Kidney (tissue), 22 donors: ENCODE data around the gene CACNG5. TPM values are rescaled to one million over a fixed set of nuclear protein-coding genes. Genes with fewer than 3 reads are reported as not detected.

Experiments
- DNase-seq, 5 donors: peaks; one replicate each; pipeline ENCODE4 v3.0.0-alpha.2; 2013 to 2020
- FAIRE-seq: peaks from 2 replicates; lab custom pipeline; 2012; peaks lifted over from hg19 to GRCh38; lab: Jason Lieb, UNC
- H3K27ac ChIP-seq, 2 donors: one replicate each; pipeline ENCODE4 v1.7.0; 2013; ENCODE audit warnings: low read depth in 2 of 2, low read length in 2 of 2, inconsistent platforms in 1 of 2
- H3K27me3 ChIP-seq: one replicate; pipeline ENCODE4 v1.7.1; 2013; ENCODE audit warnings: low read length, inconsistent platforms; ENCODE audit not compliant: control insufficient read depth, insufficient read depth
- H3K36me3 ChIP-seq, 3 donors: one replicate each; pipeline versions ENCODE4 v1.7.0 to v1.7.1; 2013; ENCODE audit warnings: low read length in 3 of 3, control low read depth in 1 of 3, inconsistent platforms in 1 of 3; ENCODE audit not compliant: insufficient read depth in 3 of 3, control insufficient read depth in 2 of 3
- H3K4me1 ChIP-seq, 3 donors: one replicate each; pipeline versions ENCODE4 v1.7.0 to v1.7.1; 2013; ENCODE audit warnings: low read length in 3 of 3, inconsistent platforms in 1 of 3, low read depth in 1 of 3; ENCODE audit not compliant: control insufficient read depth in 2 of 3, insufficient read depth in 2 of 3
- H3K4me3 ChIP-seq, 3 donors: one replicate each; pipeline versions ENCODE4 v1.7.0 to v1.8.1; 2013; ENCODE audit warnings: low read length in 3 of 3, control low read depth in 1 of 3, inconsistent platforms in 1 of 3
- H3K9ac ChIP-seq, 3 donors: one replicate each; pipeline versions ENCODE4 v1.7.0 to v1.7.1; 2013; ENCODE audit warnings: low read length in 3 of 3, control low read depth in 1 of 3, inconsistent platforms in 1 of 3
- H3K9me3 ChIP-seq, 3 donors: one replicate each; pipeline versions ENCODE4 v1.7.0 to v1.7.1; 2013; ENCODE audit warnings: low read length in 3 of 3, control low read depth in 1 of 3, inconsistent platforms in 1 of 3; ENCODE audit not compliant: control insufficient read depth in 2 of 3, insufficient read depth in 1 of 3
- intact Hi-C: fragments of 100-400 bp; cut with DNase I; formaldehyde crosslinking; loops from one replicate; pipeline ENCODE4 v1.11.1; 2022
- long read RNA-seq, 10 donors: library from polyadenylated mRNA in 1 of 10; unstranded in 1 of 10; transcript quantifications; one replicate each; pipeline ENCODE4 v2.0.0 and lab custom pipeline, GENCODE V29; 2021 to 2026
- polyA plus RNA-seq: library from polyadenylated mRNA; stranded (reverse); fragments of 350-450 nt; fragmentation: Illumina TruSeq; extraction: RNeasy Lipid Tissue Mini Kit (QIAGEN cat#74804); gene quantifications from one replicate; pipeline ENCODE4 v1.2.3, GENCODE V29; 2014; ENCODE audit warnings: low read depth, low replicate concordance; ENCODE audit not compliant: insufficient read depth
- total RNA-seq: library from RNA; stranded (reverse); fragmentation: NEBNext Ultra II Directional; extraction: Animal tissue kit (Norgen Biotek cat#: 25700); gene quantifications from one replicate; pipeline ENCODE4 v1.2.1, GENCODE V29; 2021
- TF ChIP-seq, protein P1 (sequence below): IDR thresholded peaks from 3 replicates; pipeline ENCODE4 v1.5.1; 2012; ENCODE audit warnings: mild to moderate bottlenecking, moderate library complexity, borderline replicate concordance; ENCODE audit not compliant: insufficient read depth; ENCODE audit errors: extremely low read depth
- donor health status: control.
- donor health status: control.
- donor health status: control.
- donor health status: control.
- donor health status: control.
- donor health status: DM: yes; HTN: yes; CAD: no.
- donor health status: Normal renal cell carcinoma (clear cell type).

The CACNG5 gene, protein sequence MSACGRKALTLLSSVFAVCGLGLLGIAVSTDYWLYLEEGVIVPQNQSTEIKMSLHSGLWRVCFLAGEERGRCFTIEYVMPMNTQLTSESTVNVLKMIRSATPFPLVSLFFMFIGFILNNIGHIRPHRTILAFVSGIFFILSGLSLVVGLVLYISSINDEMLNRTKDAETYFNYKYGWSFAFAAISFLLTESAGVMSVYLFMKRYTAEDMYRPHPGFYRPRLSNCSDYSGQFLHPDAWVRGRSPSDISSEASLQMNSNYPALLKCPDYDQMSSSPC
- total RNA-seq, result not detected
- not detected for polyA plus RNA-seq
- long read RNA-seq, donor 1, result 0 reads
- long read RNA-seq, donor 2, partial matches to known transcripts, result 0 of 1 reads
- long read RNA-seq, donor 2, other reads (novel, unspliced or antisense), result 0 of 1 reads
- long read RNA-seq, donor 3, partial matches to known transcripts, result 0 of 2 reads
- long read RNA-seq, donor 3, other reads (novel, unspliced or antisense), result 0 of 2 reads
- long read RNA-seq, donor 4, partial matches to known transcripts, result 0 of 3 reads
- long read RNA-seq, donor 4, other reads (novel, unspliced or antisense), result 0 of 3 reads
- long read RNA-seq, donor 5, result 0 reads
- long read RNA-seq, donor 6, result 0 reads
- long read RNA-seq, donor 7, result 0 reads
- long read RNA-seq, donor 8, result 0 reads
- long read RNA-seq, donor 9, result 0 reads
- long read RNA-seq, donor 10, result 0 reads

DNA sequence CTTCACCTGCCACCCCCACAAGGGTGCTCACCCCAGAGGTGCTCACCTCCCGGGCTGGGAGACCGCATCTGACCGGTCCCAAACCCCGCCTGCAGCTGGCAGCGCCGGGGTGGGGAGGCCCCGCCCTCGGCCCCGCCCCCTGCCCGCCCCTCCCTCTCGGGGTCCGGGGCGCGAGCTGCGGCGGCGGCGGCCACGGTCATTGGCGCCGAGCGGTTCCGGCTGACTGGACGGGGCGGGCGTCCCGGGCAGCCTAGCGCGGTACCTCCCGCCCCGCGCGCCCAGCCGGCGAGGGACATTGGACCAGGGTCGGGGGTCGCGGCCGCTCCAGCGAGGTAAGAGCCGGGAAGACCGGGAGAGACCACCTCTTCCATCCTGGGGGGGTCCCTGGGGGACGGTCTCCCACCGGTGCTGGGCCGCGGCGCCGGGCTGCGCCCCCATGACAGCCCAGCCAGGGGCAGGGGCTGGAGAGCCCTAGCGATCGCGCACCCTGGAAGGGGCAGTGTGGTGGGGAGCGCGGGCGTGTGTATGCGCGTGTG is at the start of gene CACNG5:
Gene CACNG5, plus strand, starts transcription at position 199 of the 536 bp plus-strand sequence. CDS start 42,216 bp downstream, outside the sequence.
- no peak for FAIRE-seq
- peak in 4 of 5 donors; percentile 78 to 85 (median 83) for DNase-seq
- intact Hi-C loops, result no loop called here
- Histone ChIP-seq H3K4me3 (peak within 1 kb of the TSS in 1 of 3 donors; percentile 6), H3K9ac (no peak within 1 kb of the TSS), H3K36me3 (no peaks in the 10 kb centered on the region), H3K9me3 (no peaks in the 10 kb centered on the region), H3K27ac (no peak within 1 kb of the TSS), H3K27me3 (peaks cover 4% of the 10 kb centered on the region), H3K4me1 (peaks cover 0 to 2% (median 0%) of the 10 kb centered on the region in 3 donors)
- TF ChIP-seq, protein P1, sequence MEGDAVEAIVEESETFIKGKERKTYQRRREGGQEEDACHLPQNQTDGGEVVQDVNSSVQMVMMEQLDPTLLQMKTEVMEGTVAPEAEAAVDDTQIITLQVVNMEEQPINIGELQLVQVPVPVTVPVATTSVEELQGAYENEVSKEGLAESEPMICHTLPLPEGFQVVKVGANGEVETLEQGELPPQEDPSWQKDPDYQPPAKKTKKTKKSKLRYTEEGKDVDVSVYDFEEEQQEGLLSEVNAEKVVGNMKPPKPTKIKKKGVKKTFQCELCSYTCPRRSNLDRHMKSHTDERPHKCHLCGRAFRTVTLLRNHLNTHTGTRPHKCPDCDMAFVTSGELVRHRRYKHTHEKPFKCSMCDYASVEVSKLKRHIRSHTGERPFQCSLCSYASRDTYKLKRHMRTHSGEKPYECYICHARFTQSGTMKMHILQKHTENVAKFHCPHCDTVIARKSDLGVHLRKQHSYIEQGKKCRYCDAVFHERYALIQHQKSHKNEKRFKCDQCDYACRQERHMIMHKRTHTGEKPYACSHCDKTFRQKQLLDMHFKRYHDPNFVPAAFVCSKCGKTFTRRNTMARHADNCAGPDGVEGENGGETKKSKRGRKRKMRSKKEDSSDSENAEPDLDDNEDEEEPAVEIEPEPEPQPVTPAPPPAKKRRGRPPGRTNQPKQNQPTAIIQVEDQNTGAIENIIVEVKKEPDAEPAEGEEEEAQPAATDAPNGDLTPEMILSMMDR, result no peak

DNA sequence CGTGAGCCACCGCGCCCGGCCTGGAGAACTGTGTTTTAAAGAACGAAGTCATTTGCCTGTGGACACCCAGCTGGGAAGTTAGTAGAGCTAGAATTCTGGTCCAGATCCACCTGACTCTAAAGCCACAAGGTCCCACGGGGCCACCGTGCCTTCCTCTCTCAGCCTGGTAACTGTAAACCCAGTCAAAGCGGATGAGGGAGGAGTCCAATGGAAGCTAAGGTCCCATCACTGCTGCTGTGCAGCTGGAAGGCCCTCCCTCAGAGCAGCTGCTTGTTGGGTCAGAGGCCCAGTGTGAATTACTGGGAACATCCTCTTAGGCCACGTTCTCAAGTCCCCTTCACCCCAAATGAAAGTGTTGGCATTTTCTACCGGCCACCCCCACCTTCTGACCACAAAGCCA is 48.8 kb upstream of the CACNG5 start:
- intact Hi-C loops, result no loop called here
- FAIRE-seq (no peak), DNase-seq (peak in 1 of 5 donors; percentile 63)
- peaks cover 0 to 11% (median 6%) of the 10 kb centered on the region in 3 donors for H3K36me3 ChIP-seq
- no peak overlapping the region for H3K27ac ChIP-seq
- TF ChIP-seq, protein P1, result no peak
- H3K9ac ChIP-seq, result no peak overlapping the region
- H3K4me3 ChIP-seq, result no peak overlapping the region
- peaks cover 0 to 2% (median 0%) of the 10 kb centered on the region in 3 donors for H3K4me1 ChIP-seq
- no peaks in the 10 kb centered on the region for H3K27me3 ChIP-seq
- no peaks in the 10 kb centered on the region for H3K9me3 ChIP-seq

DNA sequence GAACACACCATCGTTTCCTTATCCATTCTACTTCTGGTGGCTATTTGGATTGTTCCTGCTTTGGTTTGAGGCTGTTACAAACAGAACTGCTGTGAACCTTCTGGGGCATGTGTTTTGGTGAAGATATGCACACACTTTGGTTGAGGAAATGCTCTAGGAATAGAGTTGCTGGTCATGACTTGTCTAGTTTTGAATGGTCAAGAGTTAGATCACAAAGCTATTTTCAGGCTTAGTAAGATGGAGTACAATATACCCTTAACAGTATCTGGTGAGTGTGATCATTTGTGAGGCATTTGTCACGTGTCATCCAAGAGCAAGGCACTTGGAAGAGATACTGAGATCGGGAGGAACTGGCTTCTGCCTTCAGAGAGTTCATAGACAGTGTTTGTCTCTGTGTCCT is 47.0 kb upstream of the CACNG5 start:
- H3K9me3 ChIP-seq, result no peaks in the 10 kb centered on the region
- no peak overlapping the region for H3K9ac ChIP-seq
- no peaks in the 10 kb centered on the region for H3K27me3 ChIP-seq
- no peak overlapping the region for H3K4me3 ChIP-seq
- TF ChIP-seq, protein P1, result no peak
- peaks cover 0 to 8% (median 0%) of the 10 kb centered on the region in 3 donors for H3K4me1 ChIP-seq
- no peak for DNase-seq
- FAIRE-seq, result no peak
- no peak overlapping the region for H3K27ac ChIP-seq
- H3K36me3 ChIP-seq, result peaks cover 0 to 16% (median 6%) of the 10 kb centered on the region in 3 donors
- intact Hi-C loops, result no loop called here
